ENCODE results near the gene GJB3.

- TF ChIP-seq JUND (IDR thresholded peaks at IDR 0.05; ENCODE audit: borderline replicate concordance, low read depth, low read length), result no peak
- TF ChIP-seq JUND (tag; IDR thresholded peaks at IDR 0.05; ENCODE audit: borderline replicate concordance, low read depth, low read length), result no peak
- TF ChIP-seq CTCF (IDR thresholded peaks at IDR 0.05 in 2 of 3, conservative IDR thresholded peaks at IDR 0.05 in 1 of 3; ENCODE audit: insufficient read depth in 2 of 3, low read depth in 1 of 3, low read length in 3 of 3), result no peak
- peak; percentile 62; the same call in 1 of the 2 replicates for TF ChIP-seq ZNF766 (CRISPR knock-in tag; conservative IDR thresholded peaks at IDR 0.05)
- no peak for TF ChIP-seq ZBTB17 (CRISPR knock-in tag; IDR thresholded peaks at IDR 0.05)
- no peak for TF ChIP-seq U2AF1 (optimal IDR thresholded peaks at IDR 0.05; ENCODE audit: low read depth, low read length)
- TF ChIP-seq NFATC3 (IDR thresholded peaks at IDR 0.05), result no peak
- no peak for TF ChIP-seq TAF1 (IDR thresholded peaks at IDR 0.05; ENCODE audit: control insufficient read depth, extremely low read depth, insufficient read depth, low read length, severe bottlenecking)
- TF ChIP-seq EZH2 (IDR thresholded peaks at IDR 0.05; ENCODE audit: borderline replicate concordance, low read depth, low read length), result no peak
- no peak for TF ChIP-seq ZNF398 (CRISPR knock-in tag; IDR thresholded peaks at IDR 0.05)
- TF ChIP-seq SMC3 (conservative IDR thresholded peaks at IDR 0.05; ENCODE audit: insufficient read depth, low read depth, low read length), result no peak
- TF ChIP-seq YBX1 (IDR thresholded peaks at IDR 0.05), result no peak
- TF ChIP-seq POLR2A (conservative IDR thresholded peaks at IDR 0.05), result no peak
- no peak for TF ChIP-seq ZFP30 (CRISPR knock-in tag; IDR thresholded peaks at IDR 0.05; ENCODE audit: borderline replicate concordance)
Observed at GRCh38 chr1:34829250-34829649, 48.2 kb downstream of the GJB3 start.

All from K562 (cell line).